SK-N-MC (cell line): ENCODE results near the gene MTNR1A.

Experiments
- EZH2 ChIP-seq: fragments of 200-600 bp; sonication (generic); IDR thresholded peaks from one replicate; pipeline ENCODE4 v1.6.1; 2017; ENCODE audit warnings: antibody characterized with exemption
- FOXP2 ChIP-seq: optimal IDR thresholded peaks from 2 replicates; pipeline ENCODE3; 2011; ENCODE audit warnings: mild to moderate bottlenecking, moderate library complexity; ENCODE audit not compliant: insufficient read depth; ENCODE audit errors: extremely low read length, control extremely low read depth
- POLR2AphosphoS5 ChIP-seq: IDR thresholded peaks from 2 replicates; pipeline ENCODE4 v1.6.1; 2012; ENCODE audit warnings: mild to moderate bottlenecking, low read depth, low read length, borderline replicate concordance

DNA sequence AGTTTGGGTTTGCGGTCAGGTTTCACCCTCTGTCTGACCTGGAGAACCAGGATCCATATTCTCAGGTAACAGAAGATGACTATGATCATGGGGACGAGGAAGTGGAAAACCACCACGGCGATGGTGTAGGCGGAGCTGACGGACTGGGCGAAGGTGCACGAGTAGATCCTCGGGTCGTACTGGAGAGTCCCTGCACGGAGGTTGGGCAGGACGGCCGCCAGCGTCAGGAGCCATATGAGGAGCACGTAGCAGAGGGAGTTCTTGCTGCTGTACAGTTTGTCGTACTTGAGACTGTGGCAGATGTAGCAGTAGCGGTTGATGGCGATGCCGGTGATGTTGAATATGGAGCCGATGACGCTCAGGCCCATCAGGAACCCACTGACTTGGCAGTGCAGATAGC lies 21.3 kb downstream of the MTNR1A start:
- no peak for TF ChIP-seq EZH2
- TF ChIP-seq POLR2AphosphoS5, result no peak
- TF ChIP-seq FOXP2, result no peak
